Measurements from ENCODE around the gene DEGS2.

DEGS2 gene

GRCh38 chr14:100152091-100152490 is 7.4 kb downstream of the DEGS2 start:
- in situ Hi-C loops (cut with MboI; ENCODE audit: low pct_unique_long_range_greater_than_20kb, low sequenced_read_pairs): no loop called here
- no peak for DNase-seq

GRCh38 chr14:100150932-100151587 is 8.4 kb downstream of the DEGS2 start:
- in situ Hi-C loops (cut with MboI; ENCODE audit: low pct_unique_long_range_greater_than_20kb, low sequenced_read_pairs): no loop called here
- no peak for DNase-seq

GRCh38 chr14:100149851-100150611 is 9.4 kb downstream of the DEGS2 start:
- in situ Hi-C loops (cut with MboI; ENCODE audit: low pct_unique_long_range_greater_than_20kb, low sequenced_read_pairs): no loop called here
- no peak for DNase-seq

DNA sequence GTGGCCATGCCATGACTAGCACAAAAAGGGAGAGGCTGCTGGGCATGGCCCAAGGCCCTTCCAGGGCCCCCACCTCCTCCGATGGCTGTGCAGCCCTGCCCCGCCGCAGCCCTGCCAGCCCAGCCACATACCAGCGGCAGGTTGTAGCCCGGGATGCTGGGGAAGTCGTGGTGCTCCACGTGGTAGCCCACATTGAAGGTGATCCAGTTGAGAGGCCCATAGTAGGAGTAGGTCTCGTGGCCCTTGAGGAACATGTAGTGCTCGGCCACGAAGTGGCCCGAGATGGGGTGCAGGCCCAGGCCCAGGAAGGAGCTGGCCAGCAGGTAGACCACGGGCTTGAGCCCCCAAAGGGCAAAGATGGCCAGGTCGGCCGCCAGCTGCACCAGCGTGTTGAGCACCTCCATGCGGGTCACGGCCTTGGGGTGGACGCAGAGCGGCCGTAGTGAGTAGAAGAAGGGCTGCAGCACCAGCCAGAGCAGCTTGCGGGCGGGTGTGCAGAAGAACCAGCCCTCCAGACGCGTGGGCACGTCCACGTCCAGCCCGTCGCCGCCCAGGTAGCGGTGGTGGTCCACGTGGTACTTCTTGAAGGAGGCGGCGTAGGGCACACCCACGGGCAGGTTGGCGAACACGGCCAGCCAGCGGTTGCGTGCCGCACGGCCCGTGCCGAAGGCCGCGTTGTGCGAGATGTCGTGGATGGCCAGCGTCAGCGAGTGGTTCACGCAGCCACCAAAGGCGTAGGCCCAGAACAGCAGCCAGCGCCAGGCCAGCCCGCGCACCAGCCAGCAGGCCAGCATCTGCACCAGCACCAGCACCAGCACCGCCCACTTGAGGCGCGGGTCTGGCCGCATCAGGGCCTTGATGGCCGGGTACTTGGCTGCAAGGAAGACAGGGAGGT is 10.4 kb downstream of the DEGS2 start:
- DNase-seq: no peak
- in situ Hi-C loops (cut with MboI; ENCODE audit: low pct_unique_long_range_greater_than_20kb, low sequenced_read_pairs): no loop called here

GRCh38 chr14:100147691-100148464 is 11.6 kb downstream of the DEGS2 start:
- no peak for DNase-seq
- in situ Hi-C loops (cut with MboI; ENCODE audit: low pct_unique_long_range_greater_than_20kb, low sequenced_read_pairs): no loop called here

- peak; percentile 55 for DNase-seq
Observed at GRCh38 chr14:100147181-100147631, 12.2 kb downstream of the DEGS2 start.

DNA sequence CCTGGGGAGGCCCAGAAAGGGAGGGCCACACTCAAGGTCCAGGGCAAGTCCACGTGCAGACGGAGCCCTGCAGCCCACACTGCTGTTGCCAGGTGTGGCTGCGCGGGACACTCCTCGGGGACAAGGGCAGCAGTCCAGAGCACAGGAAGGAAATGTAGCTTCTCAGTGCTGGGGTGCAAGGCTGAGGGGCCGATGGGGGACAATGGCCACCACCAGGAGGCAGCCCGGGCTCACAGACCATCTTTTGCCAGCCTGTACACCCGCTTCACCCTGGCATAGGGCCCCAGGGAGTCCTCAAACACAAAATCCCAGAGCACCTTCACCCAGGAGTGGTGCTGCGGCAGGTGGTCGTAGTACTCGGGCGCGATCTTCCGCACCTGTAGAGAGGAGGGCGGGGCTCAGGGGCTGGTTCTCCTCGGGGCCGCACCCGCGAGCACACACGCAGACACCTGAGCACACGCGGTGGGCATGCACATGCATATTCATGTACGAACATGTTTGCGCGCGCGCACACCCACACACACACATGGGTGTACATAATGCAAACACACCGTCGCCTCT is 12.8 kb downstream of the DEGS2 start:
- peak; percentile 54 for DNase-seq
- in situ Hi-C loops (cut with MboI; ENCODE audit: low pct_unique_long_range_greater_than_20kb, low sequenced_read_pairs): no loop called here

More at GRCh38 chr14:100147181-100147631, 12.2 kb downstream of the DEGS2 start:
- in situ Hi-C loops (cut with MboI; ENCODE audit: low pct_unique_long_range_greater_than_20kb, low sequenced_read_pairs): no loop called here

DNA sequence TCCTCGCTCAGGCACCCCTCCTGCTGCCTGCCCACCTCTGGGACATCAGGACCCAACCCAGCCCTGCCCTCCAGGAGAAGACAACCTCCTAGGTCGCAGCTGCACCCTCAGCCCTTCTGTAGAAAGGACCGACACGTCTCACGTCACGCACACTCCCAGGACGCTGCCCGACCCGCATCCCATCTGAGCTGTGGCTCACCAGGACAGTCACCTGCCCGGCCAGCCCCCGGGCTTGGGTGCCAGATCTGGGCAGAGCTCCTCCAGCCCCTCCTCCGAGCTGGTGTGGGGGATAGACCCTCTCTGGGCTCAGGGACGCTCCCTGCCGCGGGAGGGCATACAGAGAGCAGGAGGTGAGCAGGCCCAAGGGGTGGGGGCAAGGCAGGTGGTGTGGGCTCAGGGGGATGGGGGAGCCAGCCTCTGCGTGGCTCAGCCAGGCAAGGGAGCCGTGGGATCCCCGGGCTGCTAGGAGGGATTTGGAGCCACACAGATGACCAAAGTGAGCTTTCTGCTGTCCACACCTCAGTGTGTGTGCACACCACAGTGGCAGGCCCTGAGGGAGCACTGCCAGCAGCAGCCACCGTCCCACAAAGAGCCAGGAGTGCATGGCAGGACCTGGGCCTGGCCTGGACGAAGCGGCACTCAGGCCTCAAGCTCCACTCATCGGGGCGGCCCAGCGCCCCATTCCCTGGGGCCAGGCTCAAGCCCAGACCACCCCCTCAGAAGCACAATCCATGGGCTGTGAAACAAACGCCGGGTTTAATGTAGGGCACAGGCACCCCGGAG is 13.6 kb downstream of the DEGS2 start:
- DNase-seq: no peak
- in situ Hi-C loops (cut with MboI; ENCODE audit: low pct_unique_long_range_greater_than_20kb, low sequenced_read_pairs): no loop called here

DNA sequence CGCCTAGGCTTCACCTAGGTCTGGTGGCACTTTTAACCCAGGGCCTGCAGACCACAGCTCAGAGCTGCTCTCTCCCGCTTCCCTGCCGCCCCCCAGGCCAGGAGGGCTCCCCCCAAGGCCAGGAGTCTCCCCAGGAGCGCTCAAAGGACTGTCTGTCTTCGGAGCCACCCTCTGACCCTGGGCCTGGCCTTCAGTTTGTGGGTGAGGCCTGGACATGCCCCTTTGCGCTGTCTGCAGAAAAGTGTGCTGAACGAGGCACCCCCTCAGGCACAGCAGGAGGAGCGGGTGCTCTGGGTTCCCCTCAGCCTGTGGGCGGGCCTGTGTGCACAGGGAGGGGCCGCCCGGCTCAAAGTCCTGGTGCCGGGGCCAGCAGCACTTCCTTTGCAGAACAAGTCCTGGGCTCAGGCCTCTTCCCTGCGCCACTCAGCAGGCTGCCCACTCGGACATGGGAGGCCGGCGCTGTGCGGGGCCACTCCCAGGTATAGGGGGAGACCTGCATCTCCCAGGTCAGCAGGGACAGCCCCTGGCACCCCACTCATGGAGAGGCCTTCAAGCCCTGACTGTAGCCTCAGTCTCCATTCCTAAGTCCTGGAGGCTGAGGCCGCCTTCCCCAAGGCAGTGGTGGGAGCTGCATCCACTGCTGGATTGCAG is 14.3 kb downstream of the DEGS2 start:
- DNase-seq: no peak
- in situ Hi-C loops (cut with MboI; ENCODE audit: low pct_unique_long_range_greater_than_20kb, low sequenced_read_pairs): no loop called here

DNA sequence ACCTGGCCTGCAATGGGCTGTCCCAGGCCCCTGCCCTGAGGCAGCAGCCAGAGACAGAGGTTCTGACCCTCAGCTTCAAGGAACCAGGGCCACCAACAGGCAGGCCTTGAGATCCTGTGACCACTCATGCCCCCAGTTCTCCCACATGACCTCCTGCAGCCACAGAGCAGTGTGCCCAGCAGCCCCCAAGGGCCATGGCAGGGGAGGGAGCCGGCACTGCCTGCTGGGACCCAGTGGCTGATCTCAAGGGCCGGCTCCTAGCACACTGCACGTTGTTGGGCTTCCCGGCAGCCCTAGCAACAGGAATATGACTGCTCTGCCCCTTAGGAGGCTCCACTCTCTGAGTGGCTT is 14.8 kb downstream of the DEGS2 start:
- in situ Hi-C loops (cut with MboI; ENCODE audit: low pct_unique_long_range_greater_than_20kb, low sequenced_read_pairs): no loop called here
- DNase-seq: no peak

DNA sequence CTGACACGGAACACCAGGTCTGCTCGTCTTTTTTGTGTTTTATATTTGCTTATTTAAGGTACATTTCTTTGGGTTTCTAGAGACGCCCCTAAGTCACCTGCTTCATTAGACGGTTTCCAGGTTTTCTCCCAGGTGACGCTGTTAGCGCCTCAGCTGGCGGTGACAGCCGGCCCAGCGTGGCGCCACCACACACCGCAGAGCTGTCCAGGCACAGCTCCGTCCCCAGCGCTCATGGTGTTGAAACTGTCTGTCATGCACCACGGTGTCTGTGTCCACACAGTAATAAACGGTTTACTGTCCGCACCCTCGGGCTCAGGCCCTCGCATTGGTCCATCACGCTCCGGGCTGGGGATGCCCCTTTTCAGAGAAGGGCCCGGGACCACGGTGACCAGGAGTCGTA is 15.5 kb downstream of the DEGS2 start:
- in situ Hi-C loops (cut with MboI; ENCODE audit: low pct_unique_long_range_greater_than_20kb, low sequenced_read_pairs): no loop called here
- no peak for DNase-seq

DNA sequence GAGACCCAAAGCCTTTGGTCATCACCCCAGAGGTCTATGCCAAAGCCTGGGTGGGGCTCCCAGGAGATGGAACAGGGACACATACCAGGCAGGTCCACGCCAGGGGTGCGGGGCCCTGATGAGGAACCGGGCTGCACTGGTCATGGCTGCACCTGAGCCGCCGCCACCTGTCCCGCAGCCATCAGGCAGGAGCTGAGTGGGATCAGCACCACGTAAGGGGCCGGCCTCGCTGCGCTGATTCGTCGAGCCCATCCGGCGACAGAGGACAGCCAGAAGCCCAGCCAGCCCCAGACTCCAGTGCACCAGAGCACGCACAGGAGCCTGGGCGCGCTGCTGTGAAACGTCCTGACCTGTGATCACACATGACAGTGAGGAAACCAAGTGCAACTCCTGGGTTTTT is 15.9 kb downstream of the DEGS2 start:
- DNase-seq: no peak
- in situ Hi-C loops (cut with MboI; ENCODE audit: low pct_unique_long_range_greater_than_20kb, low sequenced_read_pairs): no loop called here

DNA sequence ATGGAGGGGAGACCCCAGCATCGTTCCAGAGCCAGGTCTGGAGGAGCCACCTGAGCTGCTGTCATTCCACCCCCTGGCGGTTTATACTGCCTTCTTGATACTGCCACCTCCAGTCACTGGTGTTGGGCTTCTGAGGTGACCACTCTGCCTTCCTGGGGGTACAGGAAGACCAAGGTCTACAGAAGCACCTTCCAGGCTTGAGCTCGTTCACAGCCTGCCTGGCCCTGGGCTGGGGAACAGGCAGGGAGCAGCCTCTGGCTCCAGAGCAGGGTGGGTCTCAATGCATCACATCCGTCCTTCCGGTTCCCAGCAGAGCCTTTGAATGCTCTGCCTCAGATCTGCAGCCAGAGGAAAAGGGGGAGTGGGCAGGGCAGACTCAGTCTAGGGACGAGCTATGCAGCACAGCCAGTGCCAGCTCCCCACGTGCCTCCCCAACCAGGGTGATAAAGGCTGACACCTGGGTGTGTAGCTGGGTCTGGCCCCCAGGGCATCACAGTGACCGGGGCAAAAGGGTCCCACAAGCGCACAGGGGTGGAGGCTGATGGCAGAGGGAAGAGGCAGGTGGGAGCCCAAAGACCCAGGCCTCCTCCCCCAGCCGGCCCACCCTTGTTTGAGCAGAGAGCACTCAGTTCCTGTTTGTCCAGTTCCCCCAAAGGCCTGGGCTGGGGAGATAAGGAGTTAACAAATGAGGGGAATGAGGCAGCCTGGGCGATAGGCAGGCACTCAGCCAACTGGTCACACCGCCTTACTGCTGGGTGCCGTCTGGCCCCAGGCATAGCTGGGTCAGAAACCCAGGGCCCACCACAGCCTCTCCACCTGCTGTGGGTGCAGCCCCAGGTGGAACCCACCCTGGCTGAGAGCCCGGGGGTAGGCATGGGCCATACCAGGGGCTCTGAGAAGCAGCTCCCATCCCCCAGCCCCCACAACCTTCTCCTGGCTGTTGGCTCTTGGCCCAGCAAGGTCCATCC is 17.1 kb downstream of the DEGS2 start:
- no peak for DNase-seq
- in situ Hi-C loops (cut with MboI; ENCODE audit: low pct_unique_long_range_greater_than_20kb, low sequenced_read_pairs): no loop called here

DNA sequence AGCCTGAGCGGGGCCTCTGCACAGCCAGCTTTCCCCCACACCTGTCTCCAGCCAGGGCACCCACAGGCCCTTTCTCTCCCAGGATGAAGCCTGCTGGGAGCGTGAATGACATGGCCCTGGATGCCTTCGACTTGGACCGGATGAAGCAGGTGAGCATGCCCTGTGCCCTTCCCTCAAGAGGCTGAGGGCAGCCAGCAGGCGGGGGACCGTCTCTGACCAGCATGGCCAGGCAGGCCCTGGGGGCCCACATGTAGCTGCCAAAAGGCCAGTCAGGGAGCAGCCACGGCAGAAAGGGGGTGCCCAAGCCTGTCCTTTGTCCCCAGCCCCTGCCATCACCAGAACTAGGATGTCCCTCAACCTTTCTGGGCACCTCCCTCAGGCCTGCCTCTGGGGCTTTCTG is 18.3 kb downstream of the DEGS2 start:
- DNase-seq: no peak
- in situ Hi-C loops (cut with MboI; ENCODE audit: low pct_unique_long_range_greater_than_20kb, low sequenced_read_pairs): no loop called here

DNA sequence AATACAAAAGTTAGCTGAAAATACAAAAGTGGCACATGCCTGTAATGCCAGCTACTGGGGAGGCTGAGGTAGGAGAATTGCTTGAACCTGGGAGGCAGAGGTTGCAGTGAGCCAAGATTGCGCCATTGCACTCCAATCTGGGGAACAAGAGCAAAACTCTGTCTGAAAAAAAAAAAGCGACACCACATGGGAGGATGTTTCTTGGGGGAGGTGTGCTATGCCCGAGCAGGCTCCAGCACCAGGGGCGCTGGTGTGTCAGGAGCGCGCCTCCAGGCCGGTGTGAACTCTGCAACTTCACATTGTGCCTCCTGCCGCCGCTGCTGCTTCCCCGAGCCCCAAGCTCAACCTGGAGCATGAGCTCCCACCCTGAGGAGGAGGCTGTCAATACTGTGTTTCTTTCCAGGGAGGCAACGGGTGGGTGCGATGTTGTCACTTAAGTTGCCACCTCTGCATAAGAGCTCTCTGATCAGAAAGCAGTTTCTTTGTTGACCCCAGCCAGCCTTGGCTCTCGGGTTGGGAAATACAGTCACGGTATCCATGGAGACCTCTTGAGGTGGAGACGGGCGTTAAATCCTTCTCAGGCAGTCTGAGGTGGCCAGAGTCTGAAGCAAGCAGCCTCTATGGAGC is 18.9 kb downstream of the DEGS2 start:
- DNase-seq: no peak
- in situ Hi-C loops (cut with MboI; ENCODE audit: low pct_unique_long_range_greater_than_20kb, low sequenced_read_pairs): no loop called here

DNA sequence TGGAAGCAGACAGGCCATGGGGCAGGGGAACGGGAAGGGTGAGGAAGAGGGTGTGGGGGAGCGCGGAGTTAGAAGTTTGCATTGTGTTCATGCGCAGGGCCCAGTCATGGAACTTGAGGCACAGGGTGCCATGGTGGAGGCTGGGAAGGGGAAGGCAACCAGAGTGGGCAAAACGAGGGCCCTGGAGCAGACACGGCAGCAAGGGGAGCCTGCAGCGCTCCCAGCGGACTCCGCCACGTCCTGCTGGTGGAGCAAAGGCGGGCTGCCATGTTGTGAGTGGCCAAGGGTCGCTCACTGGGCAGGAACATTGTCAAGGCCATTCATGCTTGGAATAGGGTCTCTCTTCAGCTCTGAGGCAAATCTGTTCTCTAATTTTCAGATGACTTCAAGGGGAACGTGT is 20.5 kb downstream of the DEGS2 start:
- in situ Hi-C loops (cut with MboI; ENCODE audit: low pct_unique_long_range_greater_than_20kb, low sequenced_read_pairs): no loop called here

More for the DNA sequence above, 20.5 kb downstream of the DEGS2 start:
- DNase-seq: no peak
